Tibial artery (tissue), 4 donors: ENCODE measurements around the gene BAX.
A peak's percentile ranks its signal among the peaks of the same experiment; 100 is the strongest.

Experiments used
- DNase-seq, 2 donors: peaks; one replicate each; pipeline ENCODE4 v3.0.0-alpha.2; 2019
- H3K27ac ChIP-seq, 2 donors: fragments of 200-600 bp; sonication (generic) in 1 of 2; 1 replicate in 1 of 2; 2 replicates in 1 of 2; pipeline ENCODE4 v1.5.1; 2018 to 2019; ENCODE audit warnings: mild to moderate bottlenecking in 1 of 2
- H3K27me3 ChIP-seq, 2 donors: fragments of 200-600 bp; sonication (generic) in 1 of 2; one replicate each; pipeline versions ENCODE4 v1.5.1 to v1.6.0; 2016 to 2019
- H3K36me3 ChIP-seq, 3 donors: fragments of 200-600 bp; sonication (generic) in 2 of 3; one replicate each; pipeline ENCODE4 v1.5.1; 2016 to 2019; ENCODE audit warnings: mild to moderate bottlenecking in 2 of 3
- H3K4me1 ChIP-seq, 4 donors: fragments of 200-600 bp; sonication (generic) in 2 of 4; 1 replicate in 3 of 4; 2 replicates in 1 of 4; pipeline ENCODE4 v1.5.1; 2016 to 2019
- H3K4me3 ChIP-seq, 2 donors: fragments of 200-600 bp; sonication (generic) in 1 of 2; 1 replicate in 1 of 2; 2 replicates in 1 of 2; pipeline ENCODE4 v1.5.1; 2018 to 2019; ENCODE audit warnings: mild to moderate bottlenecking in 2 of 2
- H3K9me3 ChIP-seq, 3 donors: fragments of 200-600 bp; sonication (generic) in 1 of 3; one replicate each; pipeline ENCODE4 v1.5.1; 2016 to 2019
- intact Hi-C: fragments of 100-400 bp; cut with DNase I; formaldehyde crosslinking; loops from one replicate; pipeline ENCODE4 v1.15.0; 2023; ENCODE audit warnings: low total_unique reads
- TF ChIP-seq, protein P1 (sequence below), 2 experiments: fragments of 200-600 bp in 1 of 2; fragments of 450-650 bp in 1 of 2; IDR thresholded peaks; one replicate each; pipeline ENCODE4 v1.5.1; 2017 to 2019; ENCODE audit warnings: antibody characterized with exemption in 2 of 2, mild to moderate bottlenecking in 1 of 2, moderate library complexity in 1 of 2

The BAX gene

DNA sequence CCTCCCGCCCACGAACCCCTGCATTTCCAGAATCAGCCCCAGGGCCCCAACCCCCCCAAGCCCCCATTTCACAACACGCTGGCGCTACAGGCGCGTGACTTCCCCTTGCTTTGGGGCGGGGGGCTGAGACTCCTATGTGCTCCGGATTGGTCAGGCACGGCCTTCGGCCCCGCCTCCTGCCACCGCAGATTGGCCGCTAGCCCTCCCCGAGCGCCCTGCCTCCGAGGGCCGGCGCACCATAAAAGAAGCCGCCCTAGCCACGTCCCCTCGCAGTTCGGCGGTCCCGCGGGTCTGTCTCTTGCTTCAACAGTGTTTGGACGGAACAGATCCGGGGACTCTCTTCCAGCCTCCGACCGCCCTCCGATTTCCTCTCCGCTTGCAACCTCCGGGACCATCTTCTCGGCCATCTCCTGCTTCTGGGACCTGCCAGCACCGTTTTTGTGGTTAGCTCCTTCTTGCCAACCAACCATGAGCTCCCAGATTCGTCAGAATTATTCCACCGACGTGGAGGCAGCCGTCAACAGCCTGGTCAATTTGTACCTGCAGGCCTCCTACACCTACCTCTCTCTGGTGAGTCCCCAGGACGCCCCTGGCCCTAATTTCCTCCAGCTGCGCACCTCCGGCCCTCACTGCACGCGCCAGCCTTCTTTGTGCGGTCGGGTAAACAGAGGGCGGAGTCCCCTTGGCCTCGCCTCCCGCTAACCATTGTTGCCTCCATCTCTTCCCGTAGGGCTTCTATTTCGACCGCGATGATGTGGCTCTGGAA is 10.5 kb downstream of the BAX start, which contains the start of gene FTL:
FTL (plus strand) TSS at position 270 of the 766 bp plus-strand sequence; CDS start at position 469, 199 bp downstream.
- Histone ChIP-seq H3K27ac (peak within 1 kb of the TSS; percentile 88 to 97), H3K27me3 (no peaks in the 10 kb centered on the region), H3K36me3 (peaks cover 32 to 49% (median 33%) of the 10 kb centered on the region in 3 donors), H3K9me3 (no peaks in the 10 kb centered on the region), H3K4me1 (peaks cover 0 to 61% (median 47%) of the 10 kb centered on the region in 4 donors), H3K4me3 (peak within 1 kb of the TSS; percentile 83 to 90)
- intact Hi-C loops: loop anchor here (10.0 kb wide), 1 partner anchor 90 kb away; the partner anchor contains the start of gene PPP1R15A
- peak; percentile 98 to 99 for DNase-seq
- TF ChIP-seq, protein P1, sequence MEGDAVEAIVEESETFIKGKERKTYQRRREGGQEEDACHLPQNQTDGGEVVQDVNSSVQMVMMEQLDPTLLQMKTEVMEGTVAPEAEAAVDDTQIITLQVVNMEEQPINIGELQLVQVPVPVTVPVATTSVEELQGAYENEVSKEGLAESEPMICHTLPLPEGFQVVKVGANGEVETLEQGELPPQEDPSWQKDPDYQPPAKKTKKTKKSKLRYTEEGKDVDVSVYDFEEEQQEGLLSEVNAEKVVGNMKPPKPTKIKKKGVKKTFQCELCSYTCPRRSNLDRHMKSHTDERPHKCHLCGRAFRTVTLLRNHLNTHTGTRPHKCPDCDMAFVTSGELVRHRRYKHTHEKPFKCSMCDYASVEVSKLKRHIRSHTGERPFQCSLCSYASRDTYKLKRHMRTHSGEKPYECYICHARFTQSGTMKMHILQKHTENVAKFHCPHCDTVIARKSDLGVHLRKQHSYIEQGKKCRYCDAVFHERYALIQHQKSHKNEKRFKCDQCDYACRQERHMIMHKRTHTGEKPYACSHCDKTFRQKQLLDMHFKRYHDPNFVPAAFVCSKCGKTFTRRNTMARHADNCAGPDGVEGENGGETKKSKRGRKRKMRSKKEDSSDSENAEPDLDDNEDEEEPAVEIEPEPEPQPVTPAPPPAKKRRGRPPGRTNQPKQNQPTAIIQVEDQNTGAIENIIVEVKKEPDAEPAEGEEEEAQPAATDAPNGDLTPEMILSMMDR (IDR thresholded peaks at IDR 0.05): peak in 1 of 2 experiments; percentile 28

DNA sequence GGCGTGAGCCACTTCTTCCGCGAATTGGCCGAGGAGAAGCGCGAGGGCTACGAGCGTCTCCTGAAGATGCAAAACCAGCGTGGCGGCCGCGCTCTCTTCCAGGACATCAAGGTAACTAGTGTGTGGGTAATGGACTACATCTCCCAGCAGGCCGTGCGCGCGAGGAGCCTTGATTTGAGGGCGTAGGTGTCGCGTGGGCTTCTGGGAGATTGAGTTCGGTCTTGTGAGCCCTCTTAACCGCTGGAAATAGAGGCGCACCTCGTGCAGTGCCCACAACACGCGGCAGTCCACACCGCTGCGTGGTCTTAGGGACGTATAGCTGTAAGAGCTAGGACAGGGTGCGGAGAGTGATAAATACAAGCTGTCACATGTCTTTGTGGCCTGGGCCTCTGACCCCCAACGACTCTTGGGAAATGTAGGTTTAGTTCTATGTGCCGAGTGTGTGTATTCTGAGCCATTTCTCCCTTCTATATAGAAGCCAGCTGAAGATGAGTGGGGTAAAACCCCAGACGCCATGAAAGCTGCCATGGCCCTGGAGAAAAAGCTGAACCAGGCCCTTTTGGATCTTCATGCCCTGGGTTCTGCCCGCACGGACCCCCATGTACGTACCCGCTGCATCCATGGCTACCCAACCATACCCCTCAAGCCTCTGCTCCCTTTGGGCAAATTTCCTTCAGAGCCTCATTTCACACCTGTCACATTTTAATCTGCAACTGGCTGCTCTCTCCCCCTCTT is 11.3 kb downstream of the BAX start:
- Histone ChIP-seq H3K4me3 (peak overlapping the region; percentile 83 to 90), H3K9me3 (no peaks in the 10 kb centered on the region), H3K36me3 (peaks cover 37 to 48% (median 38%) of the 10 kb centered on the region in 3 donors), H3K27me3 (no peaks in the 10 kb centered on the region), H3K27ac (peak overlapping the region; percentile 88 to 97), H3K4me1 (peaks cover 0 to 65% (median 48%) of the 10 kb centered on the region in 4 donors)
- DNase-seq: peak; percentile 92 to 94
- TF ChIP-seq, protein P1 (IDR thresholded peaks at IDR 0.05): no peak
- intact Hi-C loops: loop anchor here (10.0 kb wide), 1 partner anchor 91 kb away; the partner anchor contains the start of gene PPP1R15A

DNA sequence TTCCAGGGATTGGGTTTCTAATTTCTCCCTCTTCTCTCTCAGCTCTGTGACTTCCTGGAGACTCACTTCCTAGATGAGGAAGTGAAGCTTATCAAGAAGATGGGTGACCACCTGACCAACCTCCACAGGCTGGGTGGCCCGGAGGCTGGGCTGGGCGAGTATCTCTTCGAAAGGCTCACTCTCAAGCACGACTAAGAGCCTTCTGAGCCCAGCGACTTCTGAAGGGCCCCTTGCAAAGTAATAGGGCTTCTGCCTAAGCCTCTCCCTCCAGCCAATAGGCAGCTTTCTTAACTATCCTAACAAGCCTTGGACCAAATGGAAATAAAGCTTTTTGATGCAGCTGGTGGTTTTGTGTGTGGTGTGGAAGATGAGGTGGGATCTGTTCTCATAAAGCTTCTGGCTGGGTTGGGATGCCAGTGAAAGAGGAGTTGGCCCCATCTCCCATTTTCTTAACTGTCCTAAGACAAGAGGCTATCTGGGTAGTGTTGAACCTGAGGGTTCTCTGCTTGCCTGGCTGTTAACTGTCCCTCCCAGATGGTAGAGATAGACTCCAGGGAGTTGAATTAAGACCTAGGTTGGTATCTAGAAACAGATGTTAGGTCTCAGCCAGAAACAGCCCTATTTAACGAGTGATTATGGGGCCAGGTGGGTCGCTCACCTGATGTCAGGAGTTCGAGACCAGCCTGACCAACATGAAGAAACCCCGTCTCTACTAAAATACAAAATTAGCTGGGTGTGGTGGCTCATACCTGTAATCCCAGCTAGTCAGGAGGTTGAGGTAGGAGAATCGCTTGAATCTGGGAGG is 12.1 kb downstream of the BAX start:
- intact Hi-C loops: loop anchor here (10.0 kb wide), 1 partner anchor 92 kb away; the partner anchor contains the start of gene PPP1R15A
- H3K9me3 ChIP-seq: no peaks in the 10 kb centered on the region
- peak overlapping the region; percentile 88 to 97 for H3K27ac ChIP-seq
- TF ChIP-seq, protein P1 (IDR thresholded peaks at IDR 0.05): no peak
- DNase-seq: no peak
- H3K4me3 ChIP-seq: peak overlapping the region; percentile 83 to 90
- H3K27me3 ChIP-seq: no peaks in the 10 kb centered on the region
- peaks cover 0 to 65% (median 49%) of the 10 kb centered on the region in 4 donors for H3K4me1 ChIP-seq
- peaks cover 37 to 51% (median 38%) of the 10 kb centered on the region in 3 donors for H3K36me3 ChIP-seq

DNA sequence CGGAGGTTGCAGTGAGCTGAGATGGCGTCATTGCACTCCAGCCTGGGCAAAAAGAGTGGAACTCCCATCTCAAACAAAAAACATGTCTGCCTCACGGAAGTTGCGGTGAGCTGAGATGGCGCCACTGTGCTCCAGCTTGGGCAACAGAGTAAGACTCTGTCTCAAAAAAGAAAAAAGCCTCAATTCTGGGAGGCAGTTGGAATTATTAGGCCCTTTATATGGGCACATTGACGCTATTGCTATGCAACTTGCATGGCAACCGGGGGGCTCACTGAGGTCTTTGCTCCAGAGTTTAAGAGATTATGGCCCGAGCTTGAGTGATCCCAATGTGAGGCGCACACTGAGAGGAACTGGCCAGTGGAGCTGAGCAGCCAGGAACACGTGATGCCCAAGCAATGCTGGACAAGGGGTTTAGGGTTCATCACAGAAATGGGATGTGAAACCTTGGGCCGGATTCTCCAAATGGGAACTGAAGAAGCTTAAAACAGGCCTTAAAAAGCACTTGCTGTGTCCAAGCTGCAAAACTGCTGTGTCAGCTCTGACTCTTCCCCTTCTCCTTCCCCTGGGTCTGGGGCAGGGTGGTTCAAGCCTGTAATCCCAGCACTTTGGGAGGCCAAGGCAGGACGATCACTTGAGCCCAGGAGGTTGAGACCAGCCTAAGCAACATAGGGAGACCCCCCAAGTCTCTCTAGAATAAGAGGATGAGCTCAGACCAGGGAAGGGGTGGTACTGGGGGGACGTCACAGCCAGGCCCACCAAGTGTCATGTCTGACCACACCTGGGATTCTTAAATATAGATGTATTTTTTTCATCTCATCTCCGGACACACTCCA is 12.9 kb downstream of the BAX start:
- Histone ChIP-seq H3K4me3 (peak overlapping the region; percentile 83 to 90), H3K4me1 (peaks cover 0 to 60% (median 48%) of the 10 kb centered on the region in 4 donors), H3K27me3 (no peaks in the 10 kb centered on the region), H3K36me3 (peaks cover 41 to 59% (median 42%) of the 10 kb centered on the region in 3 donors), H3K27ac (peak overlapping the region; percentile 88 to 97), H3K9me3 (no peaks in the 10 kb centered on the region)
- DNase-seq: peak; percentile 62 to 80
- TF ChIP-seq, protein P1 (IDR thresholded peaks at IDR 0.05): no peak
- intact Hi-C loops: loop anchor here (10.0 kb wide), 1 partner anchor 93 kb away; the partner anchor contains the start of gene PPP1R15A
